Mammary epithelial cell (primary cell): Measurements from ENCODE around the gene FOXE1.

Source experiments
- CTCF ChIP-seq, 2 donors: IDR thresholded peaks in 1 of 2; conservative IDR thresholded peaks in 1 of 2; 2 replicates each; pipeline ENCODE4 v1.5.1; 2011 to 2012; ENCODE audit warnings: inconsistent platforms in 2 of 2, low read length in 2 of 2, mild to moderate bottlenecking in 2 of 2, control low read depth in 1 of 2, low read depth in 1 of 2; ENCODE audit not compliant: insufficient read depth in 1 of 2; ENCODE audit errors: extremely low read depth in 1 of 2
- EZH2 ChIP-seq: IDR thresholded peaks from 2 replicates; pipeline ENCODE4 v1.6.1; 2012; ENCODE audit warnings: low read length, inconsistent platforms, borderline replicate concordance

- no peak for TF ChIP-seq CTCF (conservative IDR thresholded peaks at IDR 0.05 in 1 of 2, IDR thresholded peaks at IDR 0.05 in 1 of 2; ENCODE audit: extremely low read depth in 1 of 2, insufficient read depth in 1 of 2, low read depth in 1 of 2, low read length in 2 of 2)
- TF ChIP-seq EZH2 = no peak
Observed at GRCh38 chr9:97851446-97851883, 1.6 kb upstream of the FOXE1 start.
